ENCODE measurements around the gene PLCB2.

DNA sequence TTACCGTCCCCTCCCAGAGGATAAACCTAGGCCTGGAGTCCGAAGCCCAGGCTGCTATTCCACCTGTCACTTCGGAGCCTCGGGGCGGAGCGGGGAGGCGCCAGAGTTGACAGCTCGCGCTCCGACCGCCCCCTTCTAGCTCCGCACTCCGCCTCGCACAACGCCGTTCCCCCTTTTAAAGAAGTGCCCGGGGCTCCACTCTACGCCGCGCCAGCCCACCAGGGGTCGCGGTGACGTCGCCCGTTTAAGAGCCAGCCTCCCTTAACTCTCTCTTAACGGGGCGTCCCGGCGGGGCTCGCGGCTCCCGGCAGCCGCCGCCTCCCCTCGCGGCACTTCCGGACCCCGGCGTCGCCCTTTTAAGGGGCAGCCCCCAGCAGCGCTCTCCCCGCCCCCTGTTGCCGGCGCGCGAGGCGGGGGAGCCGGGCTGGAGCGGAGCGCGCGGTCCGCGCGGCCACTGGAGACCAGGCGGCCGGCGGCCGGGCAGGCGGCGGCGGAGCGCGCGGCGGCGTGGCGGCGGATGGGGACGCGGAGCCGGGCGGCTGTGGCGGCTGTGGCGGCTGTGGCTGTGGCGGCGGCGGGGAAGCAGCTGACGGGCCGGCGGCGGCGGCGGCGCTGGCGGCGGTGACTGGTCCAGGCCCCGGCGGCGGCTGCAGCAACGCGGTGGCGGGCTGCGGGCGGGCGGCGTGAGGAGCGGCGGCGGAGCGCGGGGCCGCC, 15.7 kb upstream of the PLCB2 start, which contains the start of gene INAFM2:
- TF ChIP-seq, protein P1, sequence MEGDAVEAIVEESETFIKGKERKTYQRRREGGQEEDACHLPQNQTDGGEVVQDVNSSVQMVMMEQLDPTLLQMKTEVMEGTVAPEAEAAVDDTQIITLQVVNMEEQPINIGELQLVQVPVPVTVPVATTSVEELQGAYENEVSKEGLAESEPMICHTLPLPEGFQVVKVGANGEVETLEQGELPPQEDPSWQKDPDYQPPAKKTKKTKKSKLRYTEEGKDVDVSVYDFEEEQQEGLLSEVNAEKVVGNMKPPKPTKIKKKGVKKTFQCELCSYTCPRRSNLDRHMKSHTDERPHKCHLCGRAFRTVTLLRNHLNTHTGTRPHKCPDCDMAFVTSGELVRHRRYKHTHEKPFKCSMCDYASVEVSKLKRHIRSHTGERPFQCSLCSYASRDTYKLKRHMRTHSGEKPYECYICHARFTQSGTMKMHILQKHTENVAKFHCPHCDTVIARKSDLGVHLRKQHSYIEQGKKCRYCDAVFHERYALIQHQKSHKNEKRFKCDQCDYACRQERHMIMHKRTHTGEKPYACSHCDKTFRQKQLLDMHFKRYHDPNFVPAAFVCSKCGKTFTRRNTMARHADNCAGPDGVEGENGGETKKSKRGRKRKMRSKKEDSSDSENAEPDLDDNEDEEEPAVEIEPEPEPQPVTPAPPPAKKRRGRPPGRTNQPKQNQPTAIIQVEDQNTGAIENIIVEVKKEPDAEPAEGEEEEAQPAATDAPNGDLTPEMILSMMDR (IDR thresholded peaks at IDR 0.05) = peak; percentile 21 to 71 (median 56)
- TF ChIP-seq POLR2A (IDR thresholded peaks at IDR 0.05) = peak; percentile 43 to 76
